Stimulated activated CD8-positive, alpha-beta memory T cell treated with anti-CD3 and anti-CD28 coated beads, Interleukin-7, amount 100 ng/mL, for 24 hours (primary cell): Measurements from ENCODE around the gene TMEM184A.

Source experiments
- DNase-seq: peaks from one replicate; pipeline ENCODE4 v3.0.0-alpha.2; 2020; ENCODE audit warnings: low read depth

The TMEM184A gene

DNA sequence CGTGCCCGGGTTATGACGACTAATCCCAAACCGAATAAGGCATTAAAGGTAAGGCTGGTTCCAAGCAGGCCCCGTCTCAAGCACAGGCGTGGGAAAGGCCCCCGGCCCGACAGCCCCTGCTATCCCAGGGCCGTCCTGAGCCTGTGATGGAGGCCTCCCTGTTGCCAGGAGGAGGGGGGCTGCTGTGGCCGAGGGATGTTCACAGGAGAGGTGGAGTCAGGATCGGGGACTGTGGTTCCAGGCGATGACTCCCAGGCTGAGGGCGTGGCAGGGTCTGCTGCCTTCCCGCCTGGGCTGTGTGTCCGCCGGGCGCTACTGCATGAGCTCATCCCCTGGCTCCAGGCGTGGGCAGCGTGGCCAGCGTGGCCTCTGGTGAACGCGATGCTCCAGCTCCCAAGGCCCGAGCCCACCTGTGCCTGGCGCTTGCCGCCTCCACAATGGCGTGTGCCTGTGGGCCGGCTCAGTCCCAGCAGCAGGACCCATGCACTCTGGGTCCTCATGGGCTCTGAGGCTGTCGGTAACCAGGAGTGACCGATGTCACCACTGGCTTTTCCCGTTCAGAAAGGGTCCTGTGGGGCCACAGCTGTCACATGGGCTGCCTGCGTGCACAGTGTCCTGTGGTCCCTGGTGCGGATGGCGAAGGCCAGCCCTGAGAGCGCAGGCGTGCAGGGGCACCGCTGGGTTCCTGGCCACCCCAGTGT is 16.7 kb downstream of the TMEM184A start:
- no peak for DNase-seq

DNA sequence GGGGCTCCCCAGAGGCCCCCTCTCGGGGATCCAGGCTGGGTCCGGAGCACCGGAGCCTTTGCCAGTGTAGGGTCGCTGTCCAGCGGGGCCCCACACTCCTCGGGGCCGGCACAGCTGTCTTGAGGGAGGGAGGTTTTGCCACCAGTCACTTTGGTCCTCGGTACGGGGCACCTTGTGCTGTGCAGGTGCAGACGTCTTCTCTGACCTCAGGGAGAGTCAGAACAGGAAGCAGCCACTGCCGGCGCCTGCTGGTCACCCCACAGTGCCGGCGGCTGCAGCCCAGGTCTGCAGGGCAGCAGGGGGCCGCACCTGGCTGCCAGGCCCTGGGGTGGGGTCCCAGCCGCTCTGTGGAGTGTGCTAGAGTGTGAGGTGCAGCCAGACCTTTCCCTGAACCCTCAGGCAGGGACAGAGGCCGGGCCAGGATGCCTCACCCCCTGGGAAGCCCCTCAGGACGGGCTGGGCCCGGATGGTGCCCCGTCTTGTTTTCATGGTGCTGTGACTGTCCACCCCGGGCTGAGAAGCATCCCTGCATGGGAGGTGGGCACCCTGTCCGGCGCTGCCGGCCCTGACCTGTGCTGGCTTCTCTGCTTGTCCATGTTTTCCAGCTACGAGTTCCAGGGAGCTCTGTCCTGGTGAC is 17.3 kb downstream of the TMEM184A start:
- no peak for DNase-seq

DNA sequence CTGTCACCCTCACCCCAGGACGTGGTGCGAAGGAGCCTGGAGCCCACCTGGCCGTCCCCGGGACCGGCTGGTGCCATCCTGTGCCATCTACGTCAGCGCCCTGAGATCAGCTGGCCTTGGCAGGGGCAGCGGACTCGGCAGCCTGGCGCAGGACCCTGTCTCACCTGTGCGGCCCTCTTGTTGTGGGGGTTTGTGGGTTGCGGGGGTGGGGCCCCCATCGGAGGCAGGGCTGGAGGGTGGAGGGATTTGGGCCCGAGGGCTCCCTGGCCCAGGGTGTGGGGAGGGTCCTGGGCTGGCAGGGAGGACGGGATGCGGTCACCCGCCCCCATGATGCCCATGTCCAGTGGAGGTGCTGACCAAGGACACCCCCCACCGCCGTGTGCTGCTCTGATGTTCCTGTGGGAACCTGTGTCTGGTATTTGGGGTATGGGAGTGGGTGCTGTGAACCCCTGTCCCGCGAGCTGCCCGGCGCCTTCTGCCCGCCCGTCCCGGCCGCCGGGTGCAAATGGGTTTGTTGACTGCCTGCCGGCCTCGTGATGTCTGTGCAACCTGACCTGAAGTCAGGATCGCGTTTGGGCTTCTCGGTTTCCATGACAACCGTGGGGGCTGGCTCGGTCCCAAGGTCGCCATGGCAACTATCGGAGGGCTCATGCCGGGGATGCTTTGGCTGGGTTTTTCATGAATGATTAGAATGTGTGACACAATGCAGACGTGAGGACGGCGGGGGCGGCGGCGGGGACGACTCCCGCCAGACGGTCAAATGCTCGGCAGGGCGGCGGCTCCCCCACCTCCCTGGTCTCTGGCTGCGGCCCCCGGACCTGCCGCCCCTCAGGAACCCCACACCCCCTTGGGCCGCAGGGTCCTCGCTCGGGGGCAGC is 18.2 kb downstream of the TMEM184A start:
- DNase-seq, result no peak

DNA sequence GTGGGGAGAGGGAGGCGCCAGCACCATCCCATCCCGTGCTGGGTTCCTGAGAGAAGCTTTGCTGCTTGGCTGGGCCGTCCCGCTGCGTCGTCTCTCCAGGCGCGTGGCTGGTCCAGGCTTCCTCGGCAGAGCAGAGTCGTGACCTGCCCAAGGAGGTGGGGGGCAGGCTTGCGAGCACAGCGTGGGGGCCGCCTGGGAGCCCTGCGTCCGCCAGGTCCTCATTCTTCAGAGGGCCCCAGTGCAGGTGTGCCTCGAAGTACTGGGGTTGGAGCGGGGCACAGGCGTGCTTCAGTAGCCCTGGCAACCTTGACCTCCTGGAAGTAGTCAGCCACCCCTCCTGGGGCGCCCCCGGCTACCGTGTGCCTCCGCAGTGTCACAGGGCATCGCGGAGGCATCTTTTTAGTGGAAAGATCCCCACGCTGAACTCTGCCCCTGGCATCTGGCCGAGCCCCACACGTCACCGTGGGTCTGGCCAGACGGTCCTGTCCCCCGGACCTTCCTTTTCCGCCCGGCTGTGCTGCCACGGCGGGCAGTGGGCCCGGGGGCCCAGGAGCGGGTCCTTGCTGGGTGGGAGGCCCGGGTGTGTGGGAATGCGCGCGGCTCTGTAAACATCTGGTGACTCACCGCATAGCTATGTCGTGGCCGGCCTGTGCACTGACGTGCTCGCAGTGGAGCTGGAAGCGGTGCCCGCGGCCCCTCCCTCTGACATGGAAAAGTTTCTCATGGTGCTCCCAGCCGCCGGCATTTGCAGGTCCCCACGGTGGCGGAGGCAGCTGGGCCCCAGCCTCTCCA is 19.1 kb downstream of the TMEM184A start:
- DNase-seq, result no peak

DNA sequence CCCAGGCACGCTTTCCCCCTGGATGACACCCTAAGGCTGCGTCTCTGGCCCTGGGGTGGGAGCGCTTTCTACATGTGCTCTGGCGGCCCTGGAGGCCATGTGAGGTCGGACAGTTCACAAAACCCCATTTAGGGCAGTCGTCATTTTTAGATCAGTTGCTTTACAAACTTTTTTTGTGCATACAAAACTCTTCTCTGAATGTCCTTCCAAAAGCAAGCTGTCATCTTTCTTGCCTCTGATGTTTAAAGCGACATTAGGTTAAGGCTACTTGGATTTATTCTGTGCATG is 19.6 kb downstream of the TMEM184A start:
- DNase-seq, result no peak

DNA sequence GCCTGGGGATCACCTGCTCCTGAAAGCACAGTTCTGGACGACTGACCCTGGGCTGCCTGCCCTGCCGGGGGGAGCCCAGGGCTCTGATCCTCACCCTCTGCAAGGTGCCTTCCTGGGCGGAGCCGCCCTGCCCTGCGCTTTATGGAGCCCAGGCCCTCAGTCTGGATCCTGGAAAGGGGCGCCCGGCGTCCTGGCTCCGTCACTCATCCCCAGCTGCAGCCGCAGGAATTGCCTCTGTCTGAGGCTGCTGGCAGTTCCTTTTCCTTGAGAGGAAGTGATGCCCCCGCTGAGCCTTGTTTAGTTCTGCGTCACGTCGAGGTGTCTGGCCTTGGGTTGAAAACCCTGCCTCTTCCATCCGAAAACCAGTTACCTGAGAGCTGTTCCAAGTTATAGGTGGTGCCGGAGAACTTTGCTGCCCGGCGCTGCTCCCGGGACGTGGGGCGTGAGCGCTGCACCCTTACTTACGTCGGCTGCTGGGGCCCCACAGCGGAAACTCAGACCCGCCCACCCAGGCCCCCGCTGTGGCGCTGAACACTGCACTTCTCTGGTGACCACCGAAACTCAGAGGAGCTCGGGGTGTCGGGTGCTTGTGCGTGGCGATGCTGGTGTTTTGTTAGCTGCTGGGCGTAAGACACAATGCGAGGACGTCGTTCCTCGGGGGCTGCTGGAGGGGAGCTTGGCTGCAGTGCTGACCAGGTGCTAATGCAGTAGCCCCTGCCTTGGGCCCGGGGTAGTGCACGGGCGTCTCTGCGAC is 20.1 kb downstream of the TMEM184A start:
- DNase-seq, result no peak

DNA sequence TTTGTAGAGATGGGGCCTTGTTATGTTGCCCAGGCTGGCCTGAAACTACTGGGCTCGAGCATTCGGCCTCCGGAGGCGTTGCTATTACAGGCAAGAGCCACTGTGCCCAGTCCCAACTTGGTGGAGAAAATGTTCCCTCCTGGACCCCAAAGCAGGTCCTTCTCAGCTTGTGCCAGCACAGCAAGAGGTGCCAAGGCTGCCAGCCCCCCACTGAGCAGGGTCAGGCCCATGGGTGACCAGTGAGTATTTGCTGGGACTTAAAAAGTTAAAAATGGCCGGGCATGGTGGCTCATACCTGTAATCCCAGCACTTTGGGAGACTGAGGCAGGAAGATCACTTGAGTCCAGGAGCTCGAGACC is 20.9 kb downstream of the TMEM184A start:
- DNase-seq, result no peak

DNA sequence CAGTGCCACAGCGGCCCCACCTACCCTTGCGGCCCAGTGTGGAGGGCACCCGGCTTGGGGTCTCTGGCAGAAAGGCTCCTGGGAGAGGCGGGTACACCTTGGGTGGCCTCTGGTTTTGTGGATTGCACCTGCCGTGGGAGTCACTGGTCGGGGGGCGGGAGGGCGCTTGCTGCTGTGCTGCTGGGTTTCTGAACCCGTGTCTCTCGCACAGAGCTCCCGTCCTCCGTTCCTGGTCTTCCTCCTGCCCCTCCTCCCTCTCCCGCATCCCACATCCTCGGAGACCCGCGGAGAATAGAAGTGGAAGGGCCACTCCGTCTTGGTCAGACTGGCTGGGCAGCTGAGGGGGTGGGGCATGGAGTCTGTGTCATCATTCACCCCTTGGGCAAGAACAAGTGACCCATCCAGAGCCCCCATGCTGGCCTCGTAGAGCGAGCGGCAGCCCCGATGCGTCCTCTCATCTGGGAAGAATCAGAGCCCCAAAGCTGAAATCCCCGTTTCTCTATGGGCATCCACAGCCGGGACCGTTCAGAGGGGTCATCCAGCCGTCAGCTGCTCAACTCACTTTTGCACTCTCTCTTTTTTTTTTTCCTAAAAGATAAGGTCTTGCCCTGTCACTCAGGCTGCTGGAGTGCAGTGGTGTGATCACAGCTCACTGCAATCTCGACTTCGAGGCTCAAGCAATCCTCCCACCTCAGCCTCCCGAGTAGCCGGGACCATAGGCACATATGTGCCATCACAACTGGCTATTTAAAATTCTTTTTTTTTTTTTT is 21.5 kb downstream of the TMEM184A start:
- DNase-seq, result no peak

DNA sequence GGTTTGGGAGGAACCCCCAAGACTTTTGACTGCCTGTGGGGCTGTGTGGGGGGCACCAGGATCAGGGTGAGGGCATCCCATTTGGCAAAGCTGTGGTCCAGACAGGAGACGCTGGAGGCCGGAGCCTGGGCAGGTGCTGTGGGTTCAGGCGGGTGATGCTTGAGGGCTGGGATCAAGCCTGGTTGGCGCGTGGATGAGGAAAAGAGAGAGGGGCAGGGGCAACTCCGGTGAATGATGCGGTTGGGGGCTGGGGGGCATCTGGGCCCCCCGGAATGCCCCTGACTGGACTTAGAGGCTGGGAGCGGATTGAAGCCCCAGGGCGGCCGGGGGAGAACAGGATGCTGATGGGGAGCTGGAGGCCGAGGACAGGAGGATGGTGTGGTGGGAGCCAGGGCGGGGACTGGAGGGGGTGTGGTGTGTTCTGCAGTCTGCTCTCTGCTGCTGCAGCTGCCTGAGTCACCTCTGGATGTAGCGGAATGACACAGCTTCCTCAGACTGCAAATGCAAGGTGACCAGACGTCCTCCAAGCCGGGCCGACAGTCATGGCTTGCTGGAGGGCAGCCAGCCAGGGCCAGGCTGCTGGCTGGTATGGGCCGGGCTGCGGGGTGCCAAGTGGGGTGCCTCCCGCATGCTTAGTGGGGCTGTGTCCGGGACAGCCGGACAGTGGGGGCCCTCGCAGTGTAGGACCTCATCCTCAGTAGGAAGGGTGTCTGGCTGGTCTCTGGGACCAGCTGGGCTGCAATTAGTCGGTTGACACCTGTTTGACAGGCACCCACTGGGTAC is 22.3 kb downstream of the TMEM184A start:
- DNase-seq, result no peak

DNA sequence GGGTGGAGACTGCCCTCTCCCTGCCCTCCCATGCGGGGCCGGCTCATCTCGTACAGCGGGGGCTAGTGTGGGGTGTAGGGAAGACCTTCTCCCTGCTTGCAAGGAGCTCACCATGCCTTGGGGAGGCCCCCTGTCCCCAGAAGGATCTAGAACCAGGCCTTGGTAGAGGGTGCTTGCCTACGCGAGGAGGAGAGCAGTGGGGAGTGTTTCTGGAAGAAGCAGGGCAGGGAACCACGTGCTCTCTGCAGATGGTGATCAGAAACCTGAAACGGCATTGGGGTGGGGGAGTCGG is 22.8 kb downstream of the TMEM184A start:
- DNase-seq, result no peak

DNA sequence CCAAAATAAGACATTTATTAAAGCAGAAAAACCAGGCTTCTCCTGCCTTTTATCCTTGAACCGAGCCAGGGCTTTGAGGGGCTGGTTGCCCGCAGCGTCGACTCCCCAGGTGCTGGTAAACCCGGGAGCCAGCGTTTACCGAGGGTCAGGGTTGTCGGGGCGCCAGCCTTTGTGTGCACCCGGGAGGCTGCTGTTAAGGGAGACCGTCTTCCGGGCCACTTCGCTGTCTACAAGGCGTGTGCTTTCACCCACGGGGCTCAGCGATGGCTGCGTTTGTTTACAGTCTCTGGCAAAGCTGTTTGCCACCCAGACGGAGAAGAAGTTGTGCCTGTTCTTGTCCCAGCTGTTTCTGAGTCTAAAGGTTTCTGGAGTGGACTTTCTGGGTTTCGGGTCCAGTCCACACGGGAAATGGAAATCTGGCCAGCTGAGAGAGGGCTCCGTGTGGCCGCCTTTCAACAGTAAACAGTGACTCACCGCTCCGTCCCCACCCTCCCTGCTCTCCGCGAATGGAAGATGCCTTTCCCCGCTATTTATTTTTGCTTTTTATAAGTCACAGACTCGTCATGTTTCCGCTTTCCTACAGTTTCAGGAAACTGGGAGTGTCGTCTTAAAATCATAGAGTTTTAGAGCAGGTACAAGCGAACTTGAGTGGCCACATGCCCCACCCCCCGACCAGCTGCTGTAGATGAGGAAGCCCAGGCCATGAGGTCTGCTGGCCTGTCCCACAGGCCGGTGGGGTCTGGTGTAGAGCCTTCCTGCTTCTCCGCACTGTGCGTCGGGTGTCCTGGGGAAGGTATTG is 23.4 kb downstream of the TMEM184A start:
- no peak for DNase-seq

DNA sequence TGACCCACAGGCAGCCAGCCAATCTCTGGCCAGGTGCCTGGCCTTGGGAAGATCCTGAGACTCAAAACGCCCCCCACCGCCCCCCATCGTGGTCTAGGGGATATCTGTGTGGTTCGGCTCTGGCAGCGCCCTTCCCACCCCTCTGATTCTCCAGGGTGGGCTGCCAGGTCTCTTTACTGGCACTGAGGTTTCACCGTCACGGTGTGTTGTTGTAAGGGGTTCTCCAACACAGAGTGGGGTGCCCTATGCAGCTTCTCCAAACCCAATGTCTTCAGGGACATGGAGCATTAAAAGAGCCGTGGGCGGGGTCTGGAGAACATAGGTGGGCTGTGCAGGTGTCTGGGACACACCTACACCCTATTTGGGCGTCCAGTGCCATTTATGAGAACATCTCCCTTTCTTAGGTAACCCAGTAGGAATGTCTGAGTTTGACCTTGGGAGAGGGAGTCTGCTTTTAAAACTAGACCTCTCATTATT is 24.0 kb downstream of the TMEM184A start:
- DNase-seq, result no peak

DNA sequence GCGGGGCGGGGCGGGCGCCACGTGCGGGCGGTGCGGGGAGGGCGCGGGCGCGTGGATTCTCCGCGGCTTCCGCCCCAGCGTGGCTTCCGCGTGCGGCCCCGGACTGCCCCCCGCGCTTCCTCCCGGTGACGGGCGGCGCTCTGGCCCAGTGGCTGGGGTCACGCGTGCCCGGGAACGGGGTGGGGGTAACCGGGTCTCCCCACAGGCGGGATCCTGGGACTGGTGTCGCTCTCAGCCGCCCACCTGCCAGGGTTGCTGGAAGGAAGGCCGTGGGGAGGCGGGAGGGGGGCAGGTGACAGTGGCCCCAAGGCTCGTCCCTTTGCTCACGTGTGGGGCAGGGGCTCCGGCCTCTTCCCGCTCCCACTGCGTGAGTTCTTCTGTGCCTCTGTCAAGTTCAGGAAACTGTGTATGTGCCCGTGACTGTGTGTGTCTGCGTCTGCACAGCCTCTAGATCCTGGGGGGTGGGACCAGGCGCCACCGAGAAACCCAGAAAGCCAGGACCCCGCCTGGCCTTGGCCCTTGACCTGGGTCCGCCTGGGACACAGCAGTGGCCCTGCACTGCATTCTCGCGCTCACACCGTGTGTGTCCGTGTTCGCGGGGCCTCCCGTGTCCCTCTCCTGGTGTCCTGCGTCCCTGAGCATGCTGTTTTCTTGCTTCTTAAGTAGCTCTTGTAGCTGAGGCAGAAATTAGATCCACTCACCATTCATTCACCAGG is 24.6 kb downstream of the TMEM184A start:
- no peak for DNase-seq

DNA sequence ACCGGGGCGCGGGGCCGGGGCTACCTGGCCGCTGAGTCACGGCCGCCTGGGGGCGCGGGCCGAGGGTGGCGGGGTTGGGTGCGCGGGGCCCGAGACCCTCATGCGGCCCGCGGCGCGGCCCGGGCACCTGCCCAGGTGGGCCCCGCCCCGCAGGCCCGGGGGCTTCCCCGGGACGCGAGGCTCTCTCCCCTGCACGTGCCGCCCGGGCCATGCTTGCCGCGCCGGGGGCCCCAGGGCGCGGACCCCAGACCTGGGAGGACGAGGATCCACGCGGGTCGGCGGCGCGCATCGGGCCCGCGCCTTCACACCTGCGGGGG is 25.1 kb downstream of the TMEM184A start:
- DNase-seq, result no peak

DNA sequence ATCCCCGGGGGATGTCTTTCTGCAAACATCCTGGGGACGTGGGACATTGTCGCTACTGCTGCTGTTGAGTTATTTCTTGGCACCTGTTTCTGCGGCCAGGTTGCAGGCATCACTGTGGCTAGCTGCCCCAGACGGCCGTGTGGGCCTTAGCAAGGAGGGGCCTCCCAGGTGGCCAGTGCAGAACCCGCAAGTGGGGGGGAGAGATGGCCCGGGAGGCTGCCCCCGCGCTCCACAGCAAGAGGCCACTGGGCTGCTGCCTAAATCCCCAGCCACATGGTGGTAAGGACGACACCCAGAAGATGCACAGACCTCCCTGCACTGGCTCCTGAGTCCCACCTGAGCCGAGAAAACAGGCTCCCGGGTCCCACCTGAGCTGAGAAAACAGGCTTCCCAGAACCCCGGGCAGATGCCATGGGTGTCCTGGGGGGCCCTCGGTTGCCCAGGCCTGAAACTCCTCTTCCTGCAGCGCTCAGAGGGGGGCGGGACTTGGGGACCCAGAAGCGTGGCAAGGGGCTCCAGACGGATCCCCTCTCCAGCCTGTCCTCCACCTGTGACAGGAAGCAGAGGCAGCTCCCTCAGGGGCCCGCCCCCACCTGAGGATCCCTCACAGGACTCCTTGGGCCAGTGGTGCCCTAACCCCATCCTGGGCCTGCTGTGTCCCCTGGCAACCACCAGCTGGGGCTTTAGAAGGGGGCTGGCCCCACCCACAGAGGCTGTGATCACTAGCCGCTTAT is 26.5 kb downstream of the TMEM184A start:
- DNase-seq, result no peak

DNA sequence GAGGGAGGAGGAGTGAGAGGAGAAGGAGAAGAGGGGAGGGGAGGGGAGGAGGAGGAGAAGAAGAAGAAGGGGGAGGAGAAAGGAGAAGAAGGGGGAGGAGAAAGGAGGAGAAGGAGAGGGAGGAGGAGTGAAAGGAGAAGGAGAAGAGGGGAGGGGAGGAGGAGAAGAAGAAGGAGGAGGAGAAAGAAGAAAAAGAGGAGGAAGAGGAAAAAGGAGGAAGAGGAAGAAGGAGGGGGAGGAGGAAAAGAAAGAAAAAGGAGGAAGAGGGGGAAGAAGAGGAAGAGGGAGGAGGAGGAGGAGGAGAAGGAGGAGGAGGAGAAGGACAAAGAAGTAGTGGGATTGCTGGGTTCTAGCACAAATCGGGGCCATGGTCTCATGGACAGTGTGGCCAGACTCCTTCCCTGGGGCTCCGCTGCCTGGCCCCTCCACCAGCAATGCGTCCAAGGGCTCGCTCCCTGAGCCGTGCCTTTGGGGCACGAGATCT is 29.7 kb downstream of the TMEM184A start:
- DNase-seq, result no peak

DNA sequence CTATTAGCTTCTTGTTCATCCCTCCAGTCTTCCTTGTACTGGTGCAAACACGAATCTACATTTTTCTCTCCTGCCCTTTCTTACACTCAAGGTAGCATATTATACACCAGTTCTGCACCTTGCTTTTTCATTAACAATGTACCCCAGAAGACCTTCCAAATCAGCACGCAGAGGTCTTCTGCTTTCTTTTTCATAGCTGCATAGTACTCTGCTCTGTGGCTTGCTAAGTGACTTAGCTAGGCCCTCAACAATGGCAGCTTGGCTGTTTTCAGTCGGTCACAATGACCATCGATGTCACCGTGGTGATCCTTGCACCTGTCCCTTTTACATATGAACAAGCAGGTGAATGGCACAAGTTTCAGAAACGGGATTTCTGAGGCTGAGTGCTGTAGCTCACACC is 30.6 kb downstream of the TMEM184A start:
- no peak for DNase-seq

DNA sequence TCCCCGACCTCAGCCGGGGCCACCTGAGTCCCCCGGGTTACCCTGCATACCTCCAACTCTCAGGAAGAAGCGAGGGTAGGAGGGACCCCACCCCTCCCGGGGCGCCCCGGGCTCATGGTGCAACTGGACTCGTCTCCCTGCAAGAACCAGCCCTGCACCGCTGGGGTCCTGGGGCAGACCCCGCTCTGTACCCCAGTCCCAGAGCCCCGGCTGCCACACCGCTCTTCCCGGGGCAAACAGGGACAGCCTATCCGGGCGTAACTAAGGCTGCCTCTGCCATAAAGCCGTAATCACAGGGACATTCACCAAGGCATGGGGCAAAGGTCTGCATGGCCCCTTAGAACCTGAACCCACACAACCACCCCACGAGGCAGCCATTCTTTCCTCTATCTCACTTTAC is 32.2 kb downstream of the TMEM184A start:
- no peak for DNase-seq
